HEK293 (cell line): ENCODE data around the gene IGF2R.
"Not testable (repeated sequence)": the region's sequence is repeated elsewhere in the genome, so short reads cannot be mapped to it uniquely, and the experiment has no call there.

ENCODE experiments used
- CTCF ChIA-PET: fragments of 350-600 bp; formaldehyde crosslinking; extraction: SDS; loops from one replicate; lab custom pipeline; 2021; ENCODE audit warnings: antibody characterized with exemption; lab: Yijun Ruan, JAX
- POLR2A ChIA-PET: fragments of 300-600 bp; formaldehyde crosslinking; extraction: SDS; loops from one replicate; lab custom pipeline; 2020; ENCODE audit warnings: antibody characterized with exemption, inconsistent platforms; lab: Yijun Ruan, JAX
- H3K27ac ChIP-seq: fragments of 200-500 bp; sonication (Bioruptor generic); 2 replicates; pipeline ENCODE4 v1.5.1; 2014; ENCODE audit warnings: low read depth, low read length, control low read depth, inconsistent platforms; ENCODE audit errors: extremely low read depth
- H3K36me3 ChIP-seq, 2 experiments: fragments of 200-500 bp in 1 of 2; sonication (Bioruptor generic) in 1 of 2; 1 replicate in 1 of 2; 2 replicates in 1 of 2; pipeline ENCODE4 v1.5.1; 2014 to 2017; ENCODE audit warnings: inconsistent platforms in 2 of 2, low read length in 2 of 2; ENCODE audit not compliant: control insufficient read depth in 2 of 2, insufficient read depth in 1 of 2
- H3K4me1 ChIP-seq: fragments of 200-500 bp; sonication (Bioruptor generic); 2 replicates; pipeline ENCODE4 v1.5.1; 2014; ENCODE audit warnings: mild to moderate bottlenecking, low read length, inconsistent platforms; ENCODE audit not compliant: control insufficient read depth, insufficient read depth
- H3K4me3 ChIP-seq: 2 replicates; pipeline ENCODE4 v1.5.1; 2011; ENCODE audit warnings: low read depth, mild to moderate bottlenecking, control low read depth, low read length, moderate library complexity
- H3K9me3 ChIP-seq: fragments of 200-500 bp; sonication (Bioruptor generic); 2 replicates; pipeline ENCODE4 v1.5.1; 2014; ENCODE audit warnings: low read depth, low read length, inconsistent platforms; ENCODE audit not compliant: control insufficient read depth, insufficient read depth
- GLI4 ChIP-seq: fragments of 450-650 bp; formaldehyde crosslinking; IDR thresholded peaks from 2 replicates; pipeline ENCODE4 v1.5.1; 2016; ENCODE audit warnings: missing biosample characterization, missing genetic modification characterization
- HOXD13 ChIP-seq: sonication (generic); formaldehyde crosslinking; IDR thresholded peaks from 2 replicates; pipeline ENCODE4 v1.8.0; 2022; ENCODE audit warnings: missing genetic modification reagents, borderline replicate concordance
- KLF16 ChIP-seq: fragments of 450-650 bp; formaldehyde crosslinking; IDR thresholded peaks from 2 replicates; pipeline ENCODE4 v1.5.1; 2017; ENCODE audit warnings: missing biosample characterization, missing genetic modification characterization
- KLF8 ChIP-seq: fragments of 450-650 bp; formaldehyde crosslinking; IDR thresholded peaks from 2 replicates; pipeline ENCODE4 v1.5.1; 2016; ENCODE audit warnings: missing biosample characterization, missing genetic modification characterization
- YY1 ChIP-seq: fragments of 450-650 bp; formaldehyde crosslinking; IDR thresholded peaks from 2 replicates; pipeline ENCODE4 v1.5.1; 2018; ENCODE audit warnings: missing biosample characterization, missing genetic modification characterization
- ZFHX2 ChIP-seq: fragments of 450-650 bp; formaldehyde crosslinking; conservative IDR thresholded peaks from 2 replicates; pipeline ENCODE4 v1.5.1; 2016; ENCODE audit warnings: missing biosample characterization, missing genetic modification characterization
- ZFP37 ChIP-seq: fragments of 450-650 bp; formaldehyde crosslinking; IDR thresholded peaks from 2 replicates; pipeline ENCODE4 v1.5.1; 2016; ENCODE audit warnings: missing biosample characterization, missing genetic modification characterization
- ZNF138 ChIP-seq: fragments of 450-650 bp; formaldehyde crosslinking; IDR thresholded peaks from 2 replicates; pipeline ENCODE4 v1.5.1; 2016; ENCODE audit warnings: missing biosample characterization, missing genetic modification characterization, borderline replicate concordance
- ZNF155 ChIP-seq: fragments of 450-650 bp; formaldehyde crosslinking; IDR thresholded peaks from 2 replicates; pipeline ENCODE4 v1.5.1; 2016; ENCODE audit warnings: missing biosample characterization, missing genetic modification characterization
- ZNF223 ChIP-seq: fragments of 450-650 bp; formaldehyde crosslinking; IDR thresholded peaks from 2 replicates; pipeline ENCODE4 v1.5.1; 2016; ENCODE audit warnings: missing biosample characterization, missing genetic modification characterization
- ZNF266 ChIP-seq: fragments of 450-650 bp; formaldehyde crosslinking; IDR thresholded peaks from 2 replicates; pipeline ENCODE4 v1.5.1; 2016; ENCODE audit warnings: missing biosample characterization, missing genetic modification characterization, low read depth
- ZNF311 ChIP-seq: fragments of 450-650 bp; formaldehyde crosslinking; IDR thresholded peaks from 2 replicates; pipeline ENCODE4 v1.5.1; 2017; ENCODE audit warnings: missing biosample characterization, missing genetic modification characterization, borderline replicate concordance
- ZNF366 ChIP-seq: fragments of 450-650 bp; formaldehyde crosslinking; conservative IDR thresholded peaks from 2 replicates; pipeline ENCODE4 v1.5.1; 2016; ENCODE audit warnings: missing biosample characterization, missing genetic modification characterization
- ZNF521 ChIP-seq: fragments of 450-650 bp; formaldehyde crosslinking; IDR thresholded peaks from 2 replicates; pipeline ENCODE4 v1.5.1; 2017; ENCODE audit warnings: missing biosample characterization, mild to moderate bottlenecking, missing genetic modification characterization
- ZNF548 ChIP-seq: fragments of 450-650 bp; formaldehyde crosslinking; IDR thresholded peaks from 2 replicates; pipeline ENCODE4 v1.5.1; 2016; ENCODE audit warnings: missing biosample characterization, missing genetic modification characterization
- ZNF623 ChIP-seq: fragments of 450-650 bp; formaldehyde crosslinking; IDR thresholded peaks from 2 replicates; pipeline ENCODE4 v1.5.1; 2016; ENCODE audit warnings: missing biosample characterization, missing genetic modification characterization
- ZNF658 ChIP-seq: fragments of 450-650 bp; formaldehyde crosslinking; IDR thresholded peaks from 2 replicates; pipeline ENCODE4; 2016; ENCODE audit warnings: missing biosample characterization, missing genetic modification characterization
- ZNF670 ChIP-seq: fragments of 450-650 bp; formaldehyde crosslinking; IDR thresholded peaks from 2 replicates; pipeline ENCODE4 v1.5.1; 2016; ENCODE audit warnings: missing biosample characterization, missing genetic modification characterization, low read depth
- ZNF843 ChIP-seq: fragments of 450-650 bp; formaldehyde crosslinking; IDR thresholded peaks from 2 replicates; pipeline ENCODE4 v1.5.1; 2016; ENCODE audit warnings: missing biosample characterization, missing genetic modification characterization
- TF ChIP-seq, protein P1 (sequence below): fragments of 450-650 bp; formaldehyde crosslinking; IDR thresholded peaks from 2 replicates; pipeline ENCODE4 v1.5.1; 2016; ENCODE audit warnings: missing biosample characterization, missing genetic modification characterization
- TF ChIP-seq, protein P2 (sequence below): fragments of 450-650 bp; formaldehyde crosslinking; IDR thresholded peaks from 2 replicates; pipeline ENCODE4 v1.5.1; 2016; ENCODE audit warnings: missing biosample characterization, missing genetic modification characterization
- TF ChIP-seq, protein P3 (sequence below): fragments of 450-650 bp; formaldehyde crosslinking; IDR thresholded peaks from 2 replicates; pipeline ENCODE4 v1.5.1; 2017; ENCODE audit warnings: missing biosample characterization, missing genetic modification characterization

Gene IGF2R

DNA sequence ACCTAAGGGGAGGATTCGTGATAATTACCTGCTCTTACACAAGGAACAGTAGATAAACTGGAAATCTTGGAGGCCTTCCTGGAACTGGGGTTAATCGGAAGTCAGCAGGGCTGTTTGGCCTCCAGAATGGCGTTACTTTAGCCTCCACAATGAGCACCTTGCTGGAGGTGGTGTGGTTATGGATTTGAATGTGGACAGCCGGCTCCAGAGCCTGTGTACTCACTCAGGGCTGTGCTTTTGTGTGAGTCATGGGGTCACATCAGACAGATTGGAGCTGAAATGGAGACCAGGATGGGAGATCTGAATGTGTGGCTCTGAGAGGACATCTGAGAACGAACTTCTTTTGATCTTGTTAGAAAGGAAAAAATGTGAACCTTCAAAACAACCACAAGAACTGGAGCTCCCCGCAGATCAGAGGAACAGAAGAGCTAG is 30.4 kb downstream of the IGF2R start:
- ChIA-PET CTCF (interaction anchor here (0.6 to 1.0 kb wide), 2 partner anchors 31 to 176 kb away, joined by 3 read pairs; no protein-coding TSS in a partner anchor), POLR2A (no interaction called here)
- TF ChIP-seq GLI4 (tag by site-specific recombination) (no peak), ZNF311 (no peak)
- TF ChIP-seq, all 188 proteins: peak for 0
- peaks cover 0 to 52% of the 10 kb centered on the region in 2 experiments; a peak in 1 of 3 replicates for H3K36me3 ChIP-seq
- no peak overlapping the region for H3K27ac ChIP-seq
- no peaks in the 10 kb centered on the region for H3K4me1 ChIP-seq
- H3K9me3 ChIP-seq, result no peaks in the 10 kb centered on the region
- H3K4me3 ChIP-seq, result no peak overlapping the region

- Histone ChIP-seq H3K4me1 (no peaks in the 10 kb centered on the region), H3K9me3 (no peaks in the 10 kb centered on the region), H3K4me3 (no peak overlapping the region), H3K36me3 (peaks cover 0 to 60% of the 10 kb centered on the region in 2 experiments; a peak in 1 of 3 replicates), H3K27ac (no peak overlapping the region)
- no peak for TF ChIP-seq KLF8 (tag by site-specific recombination)
- no peak for TF ChIP-seq ZNF366 (tag by site-specific recombination)
- no peak for TF ChIP-seq YY1 (tag by site-specific recombination)
- TF ChIP-seq, protein P1, sequence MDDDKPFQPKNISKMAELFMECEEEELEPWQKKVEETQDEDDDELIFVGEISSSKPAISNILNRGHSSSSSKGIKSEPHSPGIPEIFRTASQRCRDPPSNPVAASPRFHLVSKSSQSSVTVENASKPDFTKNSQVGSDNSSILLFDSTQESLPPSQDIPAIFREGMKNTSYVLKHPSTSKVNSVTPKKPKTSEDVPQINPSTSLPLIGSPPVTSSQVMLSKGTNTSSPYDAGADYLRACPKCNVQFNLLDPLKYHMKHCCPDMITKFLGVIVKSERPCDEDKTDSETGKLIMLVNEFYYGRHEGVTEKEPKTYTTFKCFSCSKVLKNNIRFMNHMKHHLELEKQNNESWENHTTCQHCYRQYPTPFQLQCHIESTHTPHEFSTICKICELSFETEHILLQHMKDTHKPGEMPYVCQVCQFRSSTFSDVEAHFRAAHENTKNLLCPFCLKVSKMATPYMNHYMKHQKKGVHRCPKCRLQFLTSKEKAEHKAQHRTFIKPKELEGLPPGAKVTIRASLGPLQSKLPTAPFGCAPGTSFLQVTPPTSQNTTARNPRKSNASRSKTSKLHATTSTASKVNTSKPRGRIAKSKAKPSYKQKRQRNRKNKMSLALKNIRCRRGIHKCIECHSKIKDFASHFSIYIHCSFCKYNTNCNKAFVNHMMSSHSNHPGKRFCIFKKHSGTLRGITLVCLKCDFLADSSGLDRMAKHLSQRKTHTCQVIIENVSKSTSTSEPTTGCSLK (tag by site-specific recombination), result no peak
- no peak for TF ChIP-seq ZNF548 (tag by site-specific recombination)
- TF ChIP-seq ZNF623 (tag by site-specific recombination), result no peak
- TF ChIP-seq ZNF670 (tag by site-specific recombination), result no peak
- TF ChIP-seq ZNF843 (tag by site-specific recombination), result no peak
- TF ChIP-seq KLF16 (tag by site-specific recombination), result no peak
- no peak for TF ChIP-seq ZFP37
- POLR2A ChIA-PET, result no interaction called here
- CTCF ChIA-PET, result interaction anchor here (1.0 kb wide), 1 partner anchor 32 kb away, joined by 3 read pairs; no protein-coding TSS in a partner anchor
These were observed 31.4 kb downstream of the IGF2R start for GRCh38 chr6:160000280-160000704.

DNA sequence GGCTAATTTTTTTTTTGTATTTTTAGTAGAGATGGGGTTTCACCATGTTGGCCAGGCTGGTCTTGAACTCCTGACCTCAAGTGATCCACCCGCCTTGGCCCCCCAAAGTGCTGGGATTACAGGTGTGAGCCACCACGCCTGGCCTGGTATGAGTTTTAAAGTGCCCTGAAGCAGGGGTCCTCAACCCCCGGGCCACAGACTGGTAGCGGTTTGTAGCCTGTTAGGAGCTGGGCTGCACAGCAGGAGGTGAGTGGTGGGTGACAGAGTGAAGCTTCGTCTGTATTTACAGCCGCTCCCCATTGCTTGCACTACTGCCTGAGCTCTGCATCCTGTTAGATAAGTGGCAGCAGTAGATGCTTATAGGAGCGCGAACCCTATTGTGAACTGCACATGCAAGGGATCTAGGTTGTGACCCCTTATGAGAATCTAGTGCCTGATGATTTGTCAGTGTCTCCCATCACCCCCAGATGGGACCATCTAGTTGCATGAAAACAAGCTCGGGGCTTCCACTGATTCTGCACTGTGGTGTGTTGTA is 32.1 kb downstream of the IGF2R start:
- H3K36me3 ChIP-seq, result peaks cover 0 to 60% of the 10 kb centered on the region in 2 experiments; a peak in 1 of 3 replicates
- CTCF ChIA-PET, H3K27ac ChIP-seq, H3K9me3 ChIP-seq, H3K4me1 ChIP-seq, POLR2A ChIA-PET, H3K4me3 ChIP-seq: not testable (repeated sequence)

DNA sequence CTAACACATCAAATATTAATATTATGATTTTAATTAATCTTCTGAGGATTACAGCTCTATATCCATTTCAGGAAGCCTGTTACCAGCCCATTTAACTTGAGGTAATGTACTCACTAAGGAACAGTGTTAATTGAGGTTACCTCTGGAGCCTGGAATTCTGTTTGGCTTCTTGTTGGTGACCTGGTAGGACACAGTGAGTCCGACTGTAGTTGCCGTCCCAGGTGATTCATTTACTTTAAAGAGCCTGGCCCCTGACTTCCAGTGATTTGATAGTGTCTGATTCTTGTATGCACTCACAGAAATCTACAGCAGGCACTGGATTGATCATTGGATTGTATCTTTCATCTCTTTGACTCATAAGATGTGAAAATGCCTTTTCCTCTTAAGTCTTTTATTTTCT is 34.0 kb downstream of the IGF2R start:
- Histone ChIP-seq H3K4me3 (no peak overlapping the region), H3K27ac (no peak overlapping the region), H3K36me3 (peaks cover 0 to 42% of the 10 kb centered on the region in 2 experiments; a peak in 1 of 3 replicates), H3K9me3 (no peaks in the 10 kb centered on the region), H3K4me1 (no peaks in the 10 kb centered on the region)
- TF ChIP-seq ZNF521 (tag by site-specific recombination), result no peak
- no peak for TF ChIP-seq ZNF155 (tag by site-specific recombination)
- TF ChIP-seq, protein P2, sequence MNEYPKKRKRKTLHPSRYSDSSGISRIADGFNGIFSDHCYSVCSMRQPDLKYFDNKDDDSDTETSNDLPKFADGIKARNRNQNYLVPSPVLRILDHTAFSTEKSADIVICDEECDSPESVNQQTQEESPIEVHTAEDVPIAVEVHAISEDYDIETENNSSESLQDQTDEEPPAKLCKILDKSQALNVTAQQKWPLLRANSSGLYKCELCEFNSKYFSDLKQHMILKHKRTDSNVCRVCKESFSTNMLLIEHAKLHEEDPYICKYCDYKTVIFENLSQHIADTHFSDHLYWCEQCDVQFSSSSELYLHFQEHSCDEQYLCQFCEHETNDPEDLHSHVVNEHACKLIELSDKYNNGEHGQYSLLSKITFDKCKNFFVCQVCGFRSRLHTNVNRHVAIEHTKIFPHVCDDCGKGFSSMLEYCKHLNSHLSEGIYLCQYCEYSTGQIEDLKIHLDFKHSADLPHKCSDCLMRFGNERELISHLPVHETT, result no peak
- no peak for TF ChIP-seq ZNF138 (tag by site-specific recombination)
- no peak for TF ChIP-seq HOXD13 (CRISPR knock-in tag)
- no peak for TF ChIP-seq ZNF223 (tag by site-specific recombination)
- TF ChIP-seq ZNF266 (tag by site-specific recombination), result no peak
- no peak for TF ChIP-seq ZNF658 (tag by site-specific recombination)
- TF ChIP-seq, protein P3, sequence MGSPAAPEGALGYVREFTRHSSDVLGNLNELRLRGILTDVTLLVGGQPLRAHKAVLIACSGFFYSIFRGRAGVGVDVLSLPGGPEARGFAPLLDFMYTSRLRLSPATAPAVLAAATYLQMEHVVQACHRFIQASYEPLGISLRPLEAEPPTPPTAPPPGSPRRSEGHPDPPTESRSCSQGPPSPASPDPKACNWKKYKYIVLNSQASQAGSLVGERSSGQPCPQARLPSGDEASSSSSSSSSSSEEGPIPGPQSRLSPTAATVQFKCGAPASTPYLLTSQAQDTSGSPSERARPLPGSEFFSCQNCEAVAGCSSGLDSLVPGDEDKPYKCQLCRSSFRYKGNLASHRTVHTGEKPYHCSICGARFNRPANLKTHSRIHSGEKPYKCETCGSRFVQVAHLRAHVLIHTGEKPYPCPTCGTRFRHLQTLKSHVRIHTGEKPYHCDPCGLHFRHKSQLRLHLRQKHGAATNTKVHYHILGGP (tag by site-specific recombination), result no peak
- no peak for TF ChIP-seq ZFHX2
- CTCF ChIA-PET, result no interaction called here
- POLR2A ChIA-PET, result no interaction called here
